HG03139 (cell line): ENCODE measurements around the gene SOX8.

Source experiments
- ATAC-seq: cut with Tn5 transposase; IDR thresholded peaks from one replicate; pipeline ENCODE4 v1.9.1; 2021; ENCODE audit not compliant: unreplicated experiment

SOX8 gene

GRCh38 chr16:1003391-1004347, 22.1 kb downstream of the SOX8 start:
- ATAC-seq = no peak

GRCh38 chr16:1005286-1005685, 23.7 kb downstream of the SOX8 start:
- no peak for ATAC-seq

DNA sequence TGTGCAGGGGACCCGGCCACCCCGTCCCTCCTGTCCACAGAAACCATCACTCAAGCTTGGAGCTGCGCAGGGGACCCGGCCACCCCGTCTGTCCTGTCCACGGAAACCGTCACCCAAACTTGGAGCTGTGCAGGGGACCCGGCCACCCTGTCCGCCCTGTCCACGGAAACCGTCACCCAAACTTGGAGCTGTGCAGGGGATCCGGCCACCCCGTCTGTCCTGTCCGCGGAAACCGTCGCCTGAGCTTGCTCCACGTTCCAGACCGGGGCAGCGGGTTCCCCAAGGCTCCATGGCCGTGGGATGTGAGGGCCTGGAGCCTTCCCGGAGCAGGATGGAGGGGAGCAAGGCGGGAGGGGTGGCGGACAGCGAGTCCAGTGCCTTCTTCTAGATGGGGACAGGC, 25.2 kb downstream of the SOX8 start:
- ATAC-seq = no peak

- no peak for ATAC-seq
Measured at GRCh38 chr16:1007284-1007850, 25.8 kb downstream of the SOX8 start.

- no peak for ATAC-seq
Measured at GRCh38 chr16:1008085-1008484, 26.5 kb downstream of the SOX8 start.

DNA sequence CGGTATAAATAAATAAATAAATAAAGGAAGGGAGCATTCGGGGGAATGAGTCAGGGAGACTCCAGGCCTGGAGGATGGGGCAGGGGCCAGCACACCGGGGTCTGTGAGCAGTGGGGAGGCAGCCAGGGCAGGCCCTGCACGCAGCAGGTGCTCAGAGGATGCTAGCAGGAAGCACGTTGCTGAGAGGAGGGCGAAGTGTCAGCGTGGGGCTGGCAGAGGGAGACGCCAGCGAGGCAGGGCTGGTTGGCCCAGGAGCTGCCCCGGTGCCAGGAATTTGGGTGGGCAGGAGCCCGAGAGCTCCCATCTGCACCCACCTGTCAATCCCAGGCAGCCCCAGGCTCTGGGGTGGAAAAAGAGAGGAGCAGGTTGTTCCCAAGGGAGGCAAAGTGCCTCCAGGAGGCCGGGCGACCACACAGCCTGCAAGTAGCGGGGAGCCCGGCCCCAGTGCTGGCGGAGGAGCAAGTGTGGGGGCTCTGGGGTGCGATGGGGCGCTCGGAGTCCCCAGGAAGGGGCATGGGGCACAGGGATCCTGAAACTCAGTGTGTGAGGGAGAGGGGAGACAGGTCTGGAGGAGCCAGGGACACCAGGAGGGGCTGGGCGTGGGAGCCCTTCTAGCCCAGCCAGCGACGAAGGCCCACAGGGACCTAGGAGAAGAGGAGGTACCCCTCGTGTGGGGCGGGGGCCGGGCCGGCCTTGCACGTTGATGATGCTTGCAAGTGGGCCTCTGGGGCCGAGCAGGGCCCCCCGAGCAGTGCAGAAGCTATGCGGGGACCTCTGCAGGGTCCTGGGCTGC, 28.0 kb downstream of the SOX8 start:
- no peak for ATAC-seq

- no peak for ATAC-seq
Measured at GRCh38 chr16:1010251-1010650, 28.7 kb downstream of the SOX8 start.

DNA sequence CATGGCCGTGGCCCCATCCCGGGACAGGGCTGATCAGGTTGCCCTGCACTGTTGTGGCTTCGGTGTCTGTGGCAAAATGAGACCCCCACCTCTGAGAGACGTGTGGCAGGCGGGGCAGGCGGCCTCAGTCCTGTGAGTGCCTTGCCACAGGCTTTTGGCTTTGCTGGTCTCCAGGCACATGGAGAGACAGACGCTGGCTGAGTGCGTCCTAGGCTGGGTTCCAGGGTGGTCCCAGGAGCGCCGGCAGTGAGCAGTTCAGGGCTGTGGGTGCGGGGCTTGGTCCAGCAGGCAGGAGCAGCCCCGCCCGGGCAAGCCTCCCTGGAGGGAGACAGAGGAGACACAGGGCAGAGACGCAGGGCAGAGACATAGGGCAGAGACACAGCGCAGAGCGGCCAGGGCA, 29.2 kb downstream of the SOX8 start:
- no peak for ATAC-seq

GRCh38 chr16:1011316-1012082, 29.9 kb downstream of the SOX8 start:
- no peak for ATAC-seq

DNA sequence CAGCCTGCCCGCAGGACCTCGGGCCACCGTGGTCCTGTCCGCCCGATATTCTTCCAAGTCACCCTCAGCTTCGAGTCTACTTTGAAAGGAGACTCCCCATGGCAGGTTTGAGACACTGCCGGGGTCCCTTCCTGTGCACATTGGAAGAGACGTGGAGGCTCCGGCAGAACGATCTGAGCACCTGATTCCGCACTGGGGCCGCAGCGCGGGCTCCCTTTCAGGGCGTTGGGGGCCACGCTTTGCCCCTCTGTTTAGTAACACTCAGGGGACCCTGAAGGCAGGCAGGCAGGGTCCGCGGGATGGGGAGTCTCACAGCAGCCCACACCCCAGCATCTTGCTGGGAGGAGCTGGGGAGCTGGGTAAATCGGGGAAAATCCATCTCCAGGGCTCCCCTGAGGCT, 30.6 kb downstream of the SOX8 start:
- ATAC-seq = no peak

GRCh38 chr16:1012722-1013592, 31.4 kb downstream of the SOX8 start:
- no peak for ATAC-seq

GRCh38 chr16:1013593-1013900, 32.0 kb downstream of the SOX8 start:
- no peak for ATAC-seq

DNA sequence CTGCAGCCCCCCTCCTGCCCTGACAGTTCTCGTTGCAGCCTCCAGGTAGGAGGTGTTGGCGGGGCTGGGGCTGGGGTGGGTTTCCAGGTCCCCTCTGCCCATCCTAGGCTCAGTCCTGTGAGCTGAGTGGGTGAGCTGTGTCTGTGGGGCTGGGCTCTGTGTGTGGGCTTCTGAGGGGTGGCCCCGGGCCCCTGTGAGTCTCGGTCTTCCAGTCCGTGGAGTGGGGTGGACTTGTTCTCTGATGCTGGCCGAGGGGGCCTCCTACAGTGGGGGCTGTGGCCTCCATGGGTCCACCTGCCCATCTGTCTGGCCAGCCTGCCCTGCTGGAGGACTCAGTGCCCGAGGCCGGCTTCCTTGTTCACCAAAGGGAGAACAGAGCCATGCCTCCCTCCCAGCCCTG, 32.7 kb downstream of the SOX8 start:
- ATAC-seq = no peak

DNA sequence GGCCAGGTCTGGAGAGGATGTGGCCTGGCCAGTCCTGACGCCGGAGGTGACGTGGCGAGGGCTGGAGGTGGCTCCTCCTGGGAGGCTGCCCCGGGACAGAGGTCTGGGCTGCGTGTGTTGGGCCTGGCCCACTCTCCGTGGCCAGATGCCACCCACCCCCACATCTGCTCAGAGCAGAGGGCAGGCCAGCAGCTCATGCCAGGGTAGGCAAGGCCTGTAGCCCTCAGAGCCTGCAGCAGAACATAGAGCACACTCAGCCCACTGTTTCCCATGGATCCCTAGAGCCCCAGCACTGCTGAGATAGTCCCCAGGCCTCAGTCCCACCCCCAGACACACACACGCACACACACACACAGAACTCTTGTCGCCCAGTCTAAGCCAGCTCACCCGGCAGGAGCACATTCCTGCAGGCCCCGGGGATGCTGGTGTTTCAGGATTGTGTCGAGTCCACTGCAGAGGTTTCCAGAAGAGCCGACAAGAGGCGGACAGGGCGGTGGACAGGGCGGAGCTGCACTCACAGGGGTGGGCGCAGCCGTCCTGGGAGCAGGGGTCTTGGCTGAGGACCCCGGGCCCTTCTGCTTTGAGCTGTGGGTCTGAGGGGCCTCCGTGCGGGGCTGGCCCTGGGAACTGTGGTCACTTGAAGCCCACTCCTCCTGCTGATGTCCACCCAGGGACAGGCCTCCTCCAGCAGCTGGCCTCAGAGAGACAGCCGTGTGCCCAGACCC, 33.4 kb downstream of the SOX8 start:
- ATAC-seq = no peak

GRCh38 chr16:1018447-1019198, 37.1 kb downstream of the SOX8 start:
- ATAC-seq = no peak

DNA sequence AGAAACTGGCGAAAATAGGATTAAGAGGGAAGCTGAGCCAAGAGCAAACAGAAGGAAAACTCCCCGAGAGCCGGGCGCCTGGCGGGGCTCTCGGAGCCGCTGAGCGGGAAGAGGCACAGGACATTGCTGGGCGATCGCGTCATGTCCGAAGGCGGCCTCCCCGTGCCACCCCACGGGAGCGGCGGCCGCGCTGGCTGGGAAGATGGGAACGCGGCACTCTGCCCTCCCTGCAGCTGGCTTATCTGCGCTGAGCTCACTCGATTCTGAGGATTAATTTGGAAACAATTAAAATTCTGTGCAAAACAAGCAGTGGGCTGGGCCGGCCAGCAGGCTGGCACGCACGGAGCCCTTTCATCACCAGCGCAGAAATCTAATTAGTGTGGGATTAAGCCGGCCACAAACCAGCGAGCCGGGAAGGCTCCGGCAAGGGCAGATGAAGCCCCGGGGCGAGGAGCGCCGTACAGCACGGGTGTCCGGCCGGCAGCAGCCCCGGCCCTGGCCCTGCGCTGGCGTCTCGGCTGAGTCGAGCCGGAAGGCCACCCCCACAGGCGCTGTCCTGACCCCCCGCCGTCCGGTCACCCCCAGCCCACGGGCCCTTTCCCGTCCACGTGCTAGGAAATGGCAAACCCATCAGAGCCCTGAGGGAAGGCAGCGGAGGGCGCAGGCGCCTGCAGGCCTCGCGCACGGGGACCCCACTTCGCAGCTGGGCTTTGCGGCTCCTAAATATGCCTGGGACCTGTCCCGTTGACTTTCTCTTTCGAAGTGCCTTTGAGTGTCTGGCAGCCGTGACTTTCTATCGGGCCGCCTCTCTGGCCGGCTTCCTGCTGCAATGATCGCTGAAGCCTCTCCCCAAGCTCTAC, 37.9 kb downstream of the SOX8 start:
- no peak for ATAC-seq

- no peak for ATAC-seq
Measured at GRCh38 chr16:1020091-1020399, 38.5 kb downstream of the SOX8 start.

GRCh38 chr16:1020591-1020990, 39.0 kb downstream of the SOX8 start:
- ATAC-seq = no peak
